Vagina (tissue), 2 donors: Measurements from ENCODE around the gene HNMT. TPM values are rescaled to one million over a fixed set of nuclear protein-coding genes. Genes with fewer than 3 reads are reported as not detected.
"Not testable (repeated sequence)": the region's sequence is repeated elsewhere in the genome, so short reads cannot be mapped to it uniquely, and the experiment has no call there.

ENCODE experiments used
- DNase-seq, 2 donors: peaks; one replicate each; pipeline ENCODE4 v3.0.0-alpha.2; 2017; ENCODE audit errors: extremely low spot score in 2 of 2
- H3K27ac ChIP-seq: fragments of 200-600 bp; sonication (generic); one replicate; pipeline ENCODE4 v1.5.1; 2019
- H3K27me3 ChIP-seq: fragments of 200-600 bp; sonication (generic); one replicate; pipeline ENCODE4 v1.5.1; 2019
- H3K36me3 ChIP-seq, 2 donors: fragments of 200-600 bp; sonication (generic); one replicate each; pipeline ENCODE4 v1.5.1; 2017 to 2019
- H3K4me1 ChIP-seq: fragments of 200-600 bp; sonication (generic); one replicate; pipeline ENCODE4 v1.5.1; 2019
- H3K4me3 ChIP-seq, 2 donors: fragments of 200-600 bp; sonication (generic); 1 replicate in 1 of 2; 2 replicates in 1 of 2; pipeline ENCODE4 v1.5.1; 2016 to 2019
- H3K9me3 ChIP-seq: fragments of 200-600 bp; sonication (generic); one replicate; pipeline ENCODE4 v1.5.1; 2019
- CTCF ChIP-seq, 3 experiments: fragments of 450-650 bp in 2 of 3; fragments of 200-600 bp in 1 of 3; sonication (generic) in 1 of 3; IDR thresholded peaks; one replicate each; pipeline ENCODE4 v1.5.1; 2017 to 2019; ENCODE audit warnings: antibody characterized with exemption in 3 of 3, mild to moderate bottlenecking in 2 of 3, moderate library complexity in 2 of 3
- POLR2A ChIP-seq, 2 donors: fragments of 450-650 bp; IDR thresholded peaks; one replicate each; pipeline ENCODE4 v1.6.1; 2017; ENCODE audit warnings: antibody characterized with exemption in 2 of 2, mild to moderate bottlenecking in 2 of 2, moderate library complexity in 2 of 2
- POLR2AphosphoS5 ChIP-seq, 2 donors: sonication (generic); formaldehyde crosslinking; IDR thresholded peaks; one replicate each; pipeline ENCODE4 v1.9.0; 2017; ENCODE audit warnings: antibody characterized with exemption in 2 of 2, mild to moderate bottlenecking in 2 of 2, low read depth in 1 of 2; ENCODE audit not compliant: insufficient read depth in 1 of 2
- intact Hi-C: fragments of 100-400 bp; cut with DNase I; formaldehyde crosslinking; loops from one replicate; pipeline ENCODE4 v1.15.1; 2023
- total RNA-seq: library from RNA; depleted of rRNA; stranded (reverse); fragments of >200 nt; gene quantifications from one replicate; pipeline ENCODE4 v1.2.3, GENCODE V29; 2016

Gene HNMT
- total RNA-seq, 1 donor from 2014 or later = 18.9 TPM

DNA sequence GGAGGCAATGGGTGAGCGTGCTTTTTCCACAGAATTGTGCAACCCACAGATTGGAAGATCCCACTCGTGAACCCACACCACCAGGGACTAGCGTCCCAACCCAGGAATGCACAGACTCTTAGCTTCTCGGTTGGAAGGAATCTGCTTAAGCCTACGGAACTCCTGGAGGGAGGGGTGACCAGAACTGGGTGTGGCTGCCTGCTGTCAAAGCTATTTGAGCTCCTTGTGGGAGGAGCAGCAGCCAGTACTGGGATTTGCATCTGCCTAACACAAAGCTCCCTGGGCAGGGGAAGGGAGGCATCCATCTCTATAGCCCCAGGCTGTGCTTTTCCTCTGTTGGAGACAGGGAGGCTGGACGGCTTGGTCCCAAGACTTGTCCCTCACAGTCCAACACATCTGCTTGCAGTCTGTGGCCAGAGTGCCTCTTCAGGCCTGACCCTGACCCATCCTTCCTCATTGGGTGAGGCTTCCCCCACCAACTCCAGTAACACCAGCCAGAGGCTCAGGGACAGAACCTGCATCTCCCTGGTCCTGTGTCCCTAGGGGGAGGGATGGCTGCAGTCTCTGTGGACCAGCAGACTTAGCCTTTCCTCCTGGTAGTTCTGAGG is 27.9 kb downstream of the HNMT start:
- DNase-seq = no peak
- Histone ChIP-seq H3K27ac (no peak overlapping the region), H3K4me3 (no peak overlapping the region), H3K27me3 (no peaks in the 10 kb centered on the region), H3K4me1 (no peaks in the 10 kb centered on the region), H3K36me3 (peaks cover 0 to 7% of the 10 kb centered on the region in 2 donors), H3K9me3 (no peaks in the 10 kb centered on the region)
- TF ChIP-seq CTCF (IDR thresholded peaks at IDR 0.05) = no peak
- TF ChIP-seq POLR2A (IDR thresholded peaks at IDR 0.05) = no peak
- TF ChIP-seq POLR2AphosphoS5 (IDR thresholded peaks at IDR 0.05; ENCODE audit: insufficient read depth in 1 of 2, low read depth in 1 of 2) = no peak
- intact Hi-C loops = no loop called here

- H3K27me3 ChIP-seq, H3K9me3 ChIP-seq, H3K4me3 ChIP-seq, H3K4me1 ChIP-seq, H3K27ac ChIP-seq, H3K36me3 ChIP-seq, intact Hi-C loops, DNase-seq: not testable (repeated sequence)
Measured at GRCh38 chr2:137993715-137994476, 29.6 kb downstream of the HNMT start.

DNA sequence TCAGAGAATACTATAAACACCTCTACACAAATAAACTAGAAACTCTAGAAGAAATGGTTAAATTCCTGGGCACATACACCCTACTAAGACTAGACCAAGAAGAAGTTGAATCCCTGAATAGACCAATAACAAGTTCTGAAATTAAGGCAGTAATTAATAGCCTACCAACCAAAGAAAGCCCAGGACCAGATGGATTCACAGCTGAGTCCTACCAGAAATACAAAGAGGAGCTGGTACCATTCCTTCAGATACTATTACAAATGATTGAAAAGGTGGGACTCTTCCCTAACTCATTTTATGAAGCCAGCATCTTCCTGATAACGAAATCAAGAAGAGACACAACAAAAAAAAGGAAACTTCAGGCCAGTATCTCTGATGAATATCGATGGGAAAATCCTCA is 31.1 kb downstream of the HNMT start:
- H3K4me1 ChIP-seq, H3K9me3 ChIP-seq, H3K4me3 ChIP-seq, DNase-seq, intact Hi-C loops, H3K36me3 ChIP-seq, H3K27ac ChIP-seq, H3K27me3 ChIP-seq: not testable (repeated sequence)

- intact Hi-C loops, H3K4me1 ChIP-seq: not testable (repeated sequence)
Measured at GRCh38 chr2:137996158-137996557, 31.9 kb downstream of the HNMT start.

DNA sequence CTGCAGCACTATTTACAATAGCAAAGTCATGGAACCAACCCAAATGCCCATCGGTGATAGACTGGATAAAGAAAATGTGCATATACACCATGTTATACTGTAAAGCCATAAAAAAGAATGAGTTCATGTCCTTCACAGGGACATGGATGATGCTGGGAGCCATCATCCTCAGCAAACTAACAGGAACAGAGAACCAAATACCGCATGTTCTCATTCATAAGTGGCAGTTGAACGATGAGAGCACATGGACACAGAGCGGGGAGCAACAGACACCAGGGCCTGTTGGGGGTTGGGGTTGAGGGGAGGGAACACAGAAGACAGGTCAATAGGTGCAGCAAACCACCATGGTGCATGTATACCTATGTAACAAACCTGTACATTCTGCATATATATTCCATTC is 33.5 kb downstream of the HNMT start:
- Histone ChIP-seq H3K27me3 (no peaks in the 10 kb centered on the region), H3K4me1 (no peaks in the 10 kb centered on the region), H3K9me3 (no peaks in the 10 kb centered on the region), H3K4me3 (no peak overlapping the region), H3K27ac (no peak overlapping the region), H3K36me3 (peaks cover 0 to 7% of the 10 kb centered on the region in 2 donors)
- intact Hi-C loops = no loop called here
- TF ChIP-seq POLR2A (IDR thresholded peaks at IDR 0.05) (no peak), CTCF (IDR thresholded peaks at IDR 0.05) (no peak), POLR2AphosphoS5 (IDR thresholded peaks at IDR 0.05; ENCODE audit: insufficient read depth in 1 of 2, low read depth in 1 of 2) (no peak)
- DNase-seq = no peak

More at GRCh38 chr2:137996158-137996557, 31.9 kb downstream of the HNMT start:
- H3K27me3 ChIP-seq, H3K4me3 ChIP-seq, H3K9me3 ChIP-seq, H3K27ac ChIP-seq, DNase-seq: not testable (repeated sequence)
- H3K36me3 ChIP-seq = peaks cover 0 to 11% of the 10 kb centered on the region in 2 donors

DNA sequence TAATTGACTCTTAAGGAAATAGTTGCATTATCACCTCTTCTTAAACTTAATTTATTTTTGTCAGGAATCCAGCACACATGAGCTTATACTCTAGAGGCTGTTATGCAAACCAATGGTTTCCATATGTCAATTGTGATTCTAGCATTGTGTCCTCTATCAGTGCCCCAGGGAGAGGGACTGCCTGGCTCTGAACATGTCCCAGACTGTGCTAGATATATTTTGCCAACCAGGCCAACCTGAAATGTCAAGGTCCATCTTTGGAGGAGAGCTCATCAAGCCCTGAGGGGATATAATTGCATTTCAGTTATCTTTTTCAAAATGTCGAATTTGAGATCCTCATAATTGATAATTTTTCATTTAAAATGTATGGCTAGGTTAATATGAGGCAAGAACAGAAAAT is 34.2 kb downstream of the HNMT start:
- H3K4me3 ChIP-seq = no peak overlapping the region
- no peak for DNase-seq
- no peaks in the 10 kb centered on the region for H3K27me3 ChIP-seq
- H3K4me1 ChIP-seq = no peaks in the 10 kb centered on the region
- H3K27ac ChIP-seq = no peak overlapping the region
- TF ChIP-seq POLR2A (IDR thresholded peaks at IDR 0.05) (no peak), POLR2AphosphoS5 (IDR thresholded peaks at IDR 0.05; ENCODE audit: insufficient read depth in 1 of 2, low read depth in 1 of 2) (no peak), CTCF (IDR thresholded peaks at IDR 0.05) (no peak)
- no peaks in the 10 kb centered on the region for H3K9me3 ChIP-seq
- intact Hi-C loops = no loop called here
- peaks cover 0 to 7% of the 10 kb centered on the region in 2 donors for H3K36me3 ChIP-seq
